SK-N-SH treated with all-trans-retinoic acid at 6 μM for 48 hours (cell line): ENCODE data around the gene GATAD1.

Experiments
- ATAC-seq: fragments of 200-7000 bp; cut with Tn5 transposase; 3 replicates; pipeline ENCODE4 v1.9.1; 2020; ENCODE audit warnings: mild to moderate bottlenecking, moderate library complexity
- ARNTL ChIP-seq: fragments of 450-650 bp; formaldehyde crosslinking; IDR thresholded peaks from 2 replicates; pipeline ENCODE4 v1.5.0; 2020; ENCODE audit warnings: low read depth, mild to moderate bottlenecking, moderate library complexity, borderline replicate concordance
- BACH2 ChIP-seq: fragments of 250-450 bp; sonication (Bioruptor Pico); IDR thresholded peaks from 2 replicates; pipeline ENCODE4 v1.9.0; 2021; ENCODE audit warnings: mild to moderate bottlenecking, borderline replicate concordance
- CREB5 ChIP-seq: fragments of 250-450 bp; sonication (Bioruptor Pico); IDR thresholded peaks from 2 replicates; pipeline ENCODE4 v1.5.1; 2020; ENCODE audit warnings: low read depth, mild to moderate bottlenecking, moderate library complexity
- CSDC2 ChIP-seq: fragments of 250-450 bp; sonication (Bioruptor Pico); IDR thresholded peaks from 2 replicates; pipeline ENCODE4 v1.5.0; 2020; ENCODE audit warnings: mild to moderate bottlenecking, moderate library complexity
- CSRNP3 ChIP-seq: fragments of 250-450 bp; sonication (Bioruptor Pico); IDR thresholded peaks from 2 replicates; pipeline ENCODE4 v1.5.1; 2021; ENCODE audit warnings: mild to moderate bottlenecking, moderate library complexity
- ESRRG ChIP-seq: fragments of 250-450 bp; sonication (Bioruptor Pico); IDR thresholded peaks from 2 replicates; pipeline ENCODE4 v1.6.1; 2021; ENCODE audit warnings: mild to moderate bottlenecking
- GLIS3 ChIP-seq: fragments of 250-450 bp; sonication (Bioruptor Pico); IDR thresholded peaks from 2 replicates; pipeline ENCODE4 v1.5.0; 2020; ENCODE audit warnings: mild to moderate bottlenecking, moderate library complexity
- ISL1 ChIP-seq: fragments of 250-450 bp; sonication (Bioruptor Pico); IDR thresholded peaks from 2 replicates; pipeline ENCODE4 v2.1.2; 2022; ENCODE audit warnings: mild to moderate bottlenecking, moderate library complexity
- OSR1 ChIP-seq: fragments of 250-450 bp; sonication (Bioruptor Pico); IDR thresholded peaks from 2 replicates; pipeline ENCODE4 v1.8.0; 2022; ENCODE audit warnings: moderate library complexity, mild to moderate bottlenecking, inconsistent platforms
- PATZ1 ChIP-seq: fragments of 250-450 bp; sonication (Bioruptor Pico); IDR thresholded peaks from 2 replicates; pipeline ENCODE4 v1.8.0; 2020; ENCODE audit warnings: mild to moderate bottlenecking, moderate library complexity, borderline replicate concordance
- POU6F1 ChIP-seq: fragments of 250-450 bp; sonication (Bioruptor Pico); IDR thresholded peaks from 2 replicates; pipeline ENCODE4 v1.8.0; 2021; ENCODE audit warnings: low read depth, mild to moderate bottlenecking, moderate library complexity, borderline replicate concordance
- PPARA ChIP-seq: fragments of 250-450 bp; sonication (Bioruptor Pico); IDR thresholded peaks from 2 replicates; pipeline ENCODE4 v1.5.0; 2020; ENCODE audit warnings: mild to moderate bottlenecking, borderline replicate concordance
- RARB ChIP-seq: fragments of 250-450 bp; sonication (Bioruptor Pico); IDR thresholded peaks from 2 replicates; pipeline ENCODE4 v1.8.0; 2021; ENCODE audit warnings: mild to moderate bottlenecking, moderate library complexity
- SNAI2 ChIP-seq: fragments of 250-450 bp; sonication (Bioruptor Pico); IDR thresholded peaks from 2 replicates; pipeline ENCODE4 v1.5.0; 2020; ENCODE audit warnings: mild to moderate bottlenecking, moderate library complexity
- TCF4 ChIP-seq: fragments of 250-450 bp; sonication (Bioruptor Pico); IDR thresholded peaks from 2 replicates; pipeline ENCODE4 v1.8.0; 2021; ENCODE audit warnings: mild to moderate bottlenecking, moderate library complexity, borderline replicate concordance
- TOX ChIP-seq: fragments of 250-450 bp; sonication (Bioruptor Pico); IDR thresholded peaks from 2 replicates; pipeline ENCODE4 v1.8.0; 2021; ENCODE audit warnings: mild to moderate bottlenecking, moderate library complexity, borderline replicate concordance
- TSHZ2 ChIP-seq: fragments of 250-450 bp; sonication (Bioruptor Pico); IDR thresholded peaks from 2 replicates; pipeline ENCODE4 v1.5.0; 2020; ENCODE audit warnings: mild to moderate bottlenecking, moderate library complexity
- ZC3H10 ChIP-seq: fragments of 250-450 bp; sonication (Bioruptor Pico); IDR thresholded peaks from 2 replicates; pipeline ENCODE4 v1.5.1; 2021; ENCODE audit warnings: mild to moderate bottlenecking, moderate library complexity
- ZFP3 ChIP-seq: fragments of 250-450 bp; sonication (Bioruptor Pico); IDR thresholded peaks from 2 replicates; pipeline ENCODE4 v1.5.0; 2020; ENCODE audit warnings: mild to moderate bottlenecking, moderate library complexity
- ZFP30 ChIP-seq: fragments of 450-650 bp; formaldehyde crosslinking; IDR thresholded peaks from 2 replicates; pipeline ENCODE4 v1.5.0; 2022; ENCODE audit warnings: mild to moderate bottlenecking, moderate library complexity
- ZNF565 ChIP-seq: fragments of 450-650 bp; formaldehyde crosslinking; conservative IDR thresholded peaks from 2 replicates; pipeline ENCODE4 v1.5.0; 2020; ENCODE audit warnings: low read depth, mild to moderate bottlenecking, moderate library complexity
- ZNF70 ChIP-seq: fragments of 450-650 bp; formaldehyde crosslinking; IDR thresholded peaks from 2 replicates; pipeline ENCODE4 v1.5.0; 2020; ENCODE audit warnings: mild to moderate bottlenecking, moderate library complexity
- ZNF8 ChIP-seq: fragments of 450-650 bp; formaldehyde crosslinking; IDR thresholded peaks from 2 replicates; pipeline ENCODE4 v1.5.0; 2020; ENCODE audit warnings: mild to moderate bottlenecking, moderate library complexity

The GATAD1 gene

GRCh38 chr7:92503767-92504166 lies 56.5 kb downstream of the GATAD1 start:
- TF ChIP-seq TSHZ2 (CRISPR knock-in tag) (no peak), ZFP3 (CRISPR knock-in tag) (no peak), ESRRG (CRISPR knock-in tag) (no peak), CSDC2 (CRISPR knock-in tag) (no peak), ZNF565 (CRISPR knock-in tag) (no peak), POU6F1 (CRISPR knock-in tag) (no peak), RARB (no peak), ZFP30 (no peak), ARNTL (CRISPR knock-in tag) (no peak), ZNF70 (CRISPR knock-in tag) (no peak), ZNF8 (CRISPR knock-in tag) (no peak), ISL1 (CRISPR knock-in tag) (no peak), BACH2 (CRISPR knock-in tag) (no peak), OSR1 (no peak), TOX (no peak), PATZ1 (no peak), TCF4 (CRISPR knock-in tag) (no peak), CREB5 (CRISPR knock-in tag) (no peak), CSRNP3 (no peak), SNAI2 (no peak)
- no peak for ATAC-seq

- TF ChIP-seq ZNF565 (CRISPR knock-in tag) (no peak), ZNF70 (CRISPR knock-in tag) (no peak), PATZ1 (no peak), ARNTL (CRISPR knock-in tag) (no peak), TOX (no peak), RARB (no peak), ESRRG (CRISPR knock-in tag) (no peak), GLIS3 (CRISPR knock-in tag) (no peak), ZFP30 (no peak), PPARA (no peak), ZC3H10 (CRISPR knock-in tag) (no peak), CSDC2 (CRISPR knock-in tag) (no peak)
- ATAC-seq = no peak
Measured at GRCh38 chr7:92504563-92504962, 57.3 kb downstream of the GATAD1 start.
